Gastrocnemius medialis (tissue), 4 donors: ENCODE results near the gene COL6A3.

Experiments used
- POLR2A ChIP-seq, 2 donors: fragments of 450-650 bp; IDR thresholded peaks; one replicate each; pipeline ENCODE4 v1.6.1; 2017; ENCODE audit warnings: antibody characterized with exemption in 2 of 2, mild to moderate bottlenecking in 2 of 2, moderate library complexity in 2 of 2
- TF ChIP-seq, protein P1 (sequence below), 5 experiments: fragments of 450-650 bp in 3 of 5; fragments of 200-600 bp in 2 of 5; sonication (generic) in 2 of 5; IDR thresholded peaks in 4 of 5; conservative IDR thresholded peaks in 1 of 5; 1 replicate in 4 of 5; 2 replicates in 1 of 5; pipeline ENCODE4 v1.5.1; 2016 to 2019; ENCODE audit warnings: antibody characterized with exemption in 5 of 5, mild to moderate bottlenecking in 3 of 5, moderate library complexity in 3 of 5

DNA sequence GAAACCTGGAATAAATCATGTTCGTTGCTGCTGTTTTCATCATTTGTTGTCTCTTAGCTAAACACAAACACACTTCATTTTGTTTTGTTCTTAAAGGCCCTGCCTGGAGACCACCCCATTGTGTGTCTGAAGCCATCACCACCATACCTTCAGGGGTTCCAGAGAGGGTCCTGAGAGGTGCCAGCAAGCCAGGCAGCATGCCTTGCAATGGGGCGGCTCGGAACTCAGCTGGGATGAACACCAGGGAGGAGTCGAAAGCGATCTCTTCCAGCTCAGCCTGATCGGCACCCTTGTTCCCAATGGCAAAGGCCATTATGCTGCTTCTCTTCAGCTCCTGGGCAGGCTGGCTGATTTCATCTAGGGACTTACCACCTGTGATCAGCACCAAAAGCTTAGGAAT, 33.2 kb downstream of the COL6A3 start:
- TF ChIP-seq, protein P1, sequence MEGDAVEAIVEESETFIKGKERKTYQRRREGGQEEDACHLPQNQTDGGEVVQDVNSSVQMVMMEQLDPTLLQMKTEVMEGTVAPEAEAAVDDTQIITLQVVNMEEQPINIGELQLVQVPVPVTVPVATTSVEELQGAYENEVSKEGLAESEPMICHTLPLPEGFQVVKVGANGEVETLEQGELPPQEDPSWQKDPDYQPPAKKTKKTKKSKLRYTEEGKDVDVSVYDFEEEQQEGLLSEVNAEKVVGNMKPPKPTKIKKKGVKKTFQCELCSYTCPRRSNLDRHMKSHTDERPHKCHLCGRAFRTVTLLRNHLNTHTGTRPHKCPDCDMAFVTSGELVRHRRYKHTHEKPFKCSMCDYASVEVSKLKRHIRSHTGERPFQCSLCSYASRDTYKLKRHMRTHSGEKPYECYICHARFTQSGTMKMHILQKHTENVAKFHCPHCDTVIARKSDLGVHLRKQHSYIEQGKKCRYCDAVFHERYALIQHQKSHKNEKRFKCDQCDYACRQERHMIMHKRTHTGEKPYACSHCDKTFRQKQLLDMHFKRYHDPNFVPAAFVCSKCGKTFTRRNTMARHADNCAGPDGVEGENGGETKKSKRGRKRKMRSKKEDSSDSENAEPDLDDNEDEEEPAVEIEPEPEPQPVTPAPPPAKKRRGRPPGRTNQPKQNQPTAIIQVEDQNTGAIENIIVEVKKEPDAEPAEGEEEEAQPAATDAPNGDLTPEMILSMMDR (IDR thresholded peaks at IDR 0.05 in 4 of 5, conservative IDR thresholded peaks at IDR 0.05 in 1 of 5): no peak
- no peak for TF ChIP-seq POLR2A (IDR thresholded peaks at IDR 0.05)
